Adrenal gland (tissue), 12 donors: Measurements from ENCODE around the gene SLC4A7. TPM values are rescaled to one million over a fixed set of nuclear protein-coding genes. Genes with fewer than 3 reads are reported as not detected.
A peak's percentile ranks its signal among the peaks of the same experiment; 100 is the strongest.
"Not testable (repeated sequence)": the region's sequence is repeated elsewhere in the genome, so short reads cannot be mapped to it uniquely, and the experiment has no call there.

Experiments used
- DNase-seq, 7 donors: peaks; one replicate each; pipeline ENCODE4 v3.0.0-alpha.2; 2019 to 2020
- H3K27ac ChIP-seq, 5 donors: fragments of 200-600 bp; sonication (generic) in 4 of 5; 1 replicate in 3 of 5; 2 replicates in 2 of 5; pipeline versions ENCODE4 v1.5.1 to v1.8.0; 2016 to 2020; ENCODE audit warnings: mild to moderate bottlenecking in 1 of 5
- H3K27me3 ChIP-seq: fragments of 200-600 bp; 2 replicates; pipeline ENCODE4 v1.8.0; 2021
- H3K36me3 ChIP-seq, 2 donors: fragments of 200-600 bp; replicated peaks in 1 of 2; 1 replicate in 1 of 2; 2 replicates in 1 of 2; pipeline versions ENCODE4 v1.5.1 to v1.8.0; 2018 to 2022
- H3K4me1 ChIP-seq, 2 donors: fragments of 200-600 bp; replicated peaks in 1 of 2; 1 replicate in 1 of 2; 2 replicates in 1 of 2; pipeline versions ENCODE4 v1.5.1 to v1.8.0; 2018 to 2021
- H3K4me3 ChIP-seq, 4 donors: fragments of 200-600 bp; sonication (generic) in 3 of 4; one replicate each; pipeline ENCODE4 v1.5.1; 2016 to 2018
- H3K9me3 ChIP-seq, 3 donors: fragments of 200-600 bp; sonication (generic) in 1 of 3; replicated peaks in 1 of 3; 1 replicate in 2 of 3; 2 replicates in 1 of 3; pipeline versions ENCODE4 v1.5.1 to v1.8.0; 2016 to 2021
- CTCF ChIP-seq, 6 experiments: fragments of 450-650 bp in 4 of 6; fragments of 200-600 bp in 2 of 6; sonication (generic) in 1 of 6; IDR thresholded peaks; 1 replicate in 5 of 6; 2 replicates in 1 of 6; pipeline versions ENCODE4 v1.5.1 to v1.8.0; 2016 to 2021; ENCODE audit warnings: antibody characterized with exemption in 6 of 6, mild to moderate bottlenecking in 2 of 6, moderate library complexity in 1 of 6
- POLR2A ChIP-seq, 2 donors: fragments of 450-650 bp; IDR thresholded peaks; one replicate each; pipeline ENCODE4 v1.6.1; 2017; ENCODE audit warnings: antibody characterized with exemption in 2 of 2, mild to moderate bottlenecking in 2 of 2, moderate library complexity in 1 of 2
- WGBS, 4 donors: extraction: QIAGEN DNeasy Blood & Tissue Kit in 2 of 4; methylation state at CpG; one replicate each; pipeline versions ENCODE4 v1.1.5 to v1.1.7; 2013 to 2017; 5-methylcytosine and 5-hydroxymethylcytosine counted together
- intact Hi-C, 2 donors: fragments of 100-400 bp; cut with DNase I; formaldehyde crosslinking; loops; one replicate each; pipeline versions ENCODE4 v1.14.1 to v1.15.0; 2022 to 2023
- polyA plus RNA-seq, 3 donors: library from polyadenylated mRNA; stranded (reverse); fragments of 200-250 nt in 2 of 3; fragments of 350-450 nt in 1 of 3; fragmentation: Illumina TruSeq in 1 of 3; extraction: RNeasy Lipid Tissue Mini Kit (QIAGEN cat#74804) in 1 of 3; gene quantifications; one replicate each; pipeline ENCODE4 v1.2.3, GENCODE V29; 2013 to 2014
- total RNA-seq, 9 donors: library from RNA; depleted of rRNA in 4 of 9; stranded (reverse); fragments of >200 nt in 4 of 9; fragments of 120-200 nt in 1 of 9; fragmentation: NEBNext Ultra II Directional in 1 of 9; extraction: Animal tissue kit (Norgen Biotek cat#: 25700) in 1 of 9; gene quantifications; one replicate each; pipeline versions ENCODE4 v1.1.0 to v1.2.4, GENCODE V29; 2013 to 2023
- donor health status: healthy with polysubstance abuse.
- donor health status: Bipolar disorder and iron deficiency.
- donor health status: DM: yes; HTN: yes; CAD: no.
- donor health status: DM: no; HTN: no; CAD: no.
- donor health status: DM: no; HTN: no; CAD: no.
- donor health status: DM: yes; HTN: yes; CAD: no.

The SLC4A7 gene
- total and polyA plus RNA-seq, 12 donors: 2.7 to 34.5 (median 11.6) TPM

GRCh38 chr3:27449530-27450150, 34.5 kb downstream of the SLC4A7 start:
- WGBS, 4 donors: 91 to 98% (median 95%) methylated on average over 2 of the region's 2 CpGs
- H3K36me3 ChIP-seq: no peaks in the 10 kb centered on the region
- no peak overlapping the region for H3K27ac ChIP-seq
- H3K9me3 ChIP-seq: no peaks in the 10 kb centered on the region
- no peak for TF ChIP-seq POLR2A (IDR thresholded peaks at IDR 0.05)
- TF ChIP-seq CTCF (IDR thresholded peaks at IDR 0.05): no peak
- DNase-seq: no peak
- H3K4me3 ChIP-seq: no peak overlapping the region
- intact Hi-C loops: no loop called here
- H3K4me1 ChIP-seq: no peaks in the 10 kb centered on the region
- H3K27me3 ChIP-seq: no peaks in the 10 kb centered on the region

- H3K36me3 ChIP-seq, H3K27me3 ChIP-seq, intact Hi-C loops, H3K4me3 ChIP-seq, H3K4me1 ChIP-seq, H3K27ac ChIP-seq, DNase-seq: not testable (repeated sequence)
- 97 to 98% (median 98%) methylated on average over 12 to 13 of the region's 13 CpGs for WGBS, 4 donors
- H3K9me3 ChIP-seq: peaks cover 0 to 11% (median 0%) of the 10 kb centered on the region in 3 donors
Measured at GRCh38 chr3:27442995-27443394, 41.2 kb downstream of the SLC4A7 start.

GRCh38 chr3:27438352-27438751, 45.8 kb downstream of the SLC4A7 start:
- H3K4me3 ChIP-seq, H3K4me1 ChIP-seq, intact Hi-C loops, H3K27me3 ChIP-seq, H3K36me3 ChIP-seq, DNase-seq, H3K27ac ChIP-seq: not testable (repeated sequence)
- WGBS, 4 donors: 95 to 98% (median 97%) methylated on average over 4 of the region's 4 CpGs
- H3K9me3 ChIP-seq: peaks cover 0 to 11% (median 0%) of the 10 kb centered on the region in 3 donors

- no peaks in the 10 kb centered on the region for H3K9me3 ChIP-seq
- 65 to 71% (median 69%) methylated on average over 6 of the region's 6 CpGs for WGBS, 4 donors
- intact Hi-C loops: no loop called here
- H3K36me3 ChIP-seq: no peaks in the 10 kb centered on the region
- no peak overlapping the region for H3K4me3 ChIP-seq
- TF ChIP-seq CTCF (IDR thresholded peaks at IDR 0.05): no peak
- TF ChIP-seq POLR2A (IDR thresholded peaks at IDR 0.05): no peak
- H3K4me1 ChIP-seq: peaks cover 0 to 2% of the 10 kb centered on the region in 2 donors
- no peak overlapping the region for H3K27ac ChIP-seq
- DNase-seq: peak in 4 of 7 donors; percentile 12 to 30 (median 28)
- H3K27me3 ChIP-seq: no peaks in the 10 kb centered on the region
Measured at GRCh38 chr3:27431116-27431515, 53.1 kb downstream of the SLC4A7 start.

GRCh38 chr3:27429909-27430308, 54.3 kb downstream of the SLC4A7 start:
- TF ChIP-seq POLR2A (IDR thresholded peaks at IDR 0.05) (no peak), CTCF (IDR thresholded peaks at IDR 0.05) (no peak)
- intact Hi-C loops: no loop called here
- WGBS, 4 donors: 97 to 100% (median 99%) methylated on average over 2 of the region's 2 CpGs
- no peak for DNase-seq
- no peak overlapping the region for H3K4me3 ChIP-seq
- no peaks in the 10 kb centered on the region for H3K27me3 ChIP-seq
- peaks cover 0 to 2% of the 10 kb centered on the region in 2 donors for H3K4me1 ChIP-seq
- no peaks in the 10 kb centered on the region for H3K36me3 ChIP-seq
- H3K27ac ChIP-seq: no peak overlapping the region
- no peaks in the 10 kb centered on the region for H3K9me3 ChIP-seq
